Measurements from ENCODE around the gene MYOZ2.

Gene MYOZ2

GRCh38 chr4:119135721-119136121 is at the start of gene MYOZ2:
Gene MYOZ2, plus strand, starts transcription at chr4:119135832. Its CDS starts 694 bp downstream, at chr4:119136526.
- no peaks in the 10 kb centered on the region for H3K79me2 ChIP-seq (ENCODE audit: insufficient read depth, low read depth)
- H4K20me1 ChIP-seq (ENCODE audit: insufficient read depth) = no peaks in the 10 kb centered on the region
- H3K4me1 ChIP-seq (ENCODE audit: low read depth, poor library complexity, severe bottlenecking) = no peaks in the 10 kb centered on the region
- TF ChIP-seq, protein P1, sequence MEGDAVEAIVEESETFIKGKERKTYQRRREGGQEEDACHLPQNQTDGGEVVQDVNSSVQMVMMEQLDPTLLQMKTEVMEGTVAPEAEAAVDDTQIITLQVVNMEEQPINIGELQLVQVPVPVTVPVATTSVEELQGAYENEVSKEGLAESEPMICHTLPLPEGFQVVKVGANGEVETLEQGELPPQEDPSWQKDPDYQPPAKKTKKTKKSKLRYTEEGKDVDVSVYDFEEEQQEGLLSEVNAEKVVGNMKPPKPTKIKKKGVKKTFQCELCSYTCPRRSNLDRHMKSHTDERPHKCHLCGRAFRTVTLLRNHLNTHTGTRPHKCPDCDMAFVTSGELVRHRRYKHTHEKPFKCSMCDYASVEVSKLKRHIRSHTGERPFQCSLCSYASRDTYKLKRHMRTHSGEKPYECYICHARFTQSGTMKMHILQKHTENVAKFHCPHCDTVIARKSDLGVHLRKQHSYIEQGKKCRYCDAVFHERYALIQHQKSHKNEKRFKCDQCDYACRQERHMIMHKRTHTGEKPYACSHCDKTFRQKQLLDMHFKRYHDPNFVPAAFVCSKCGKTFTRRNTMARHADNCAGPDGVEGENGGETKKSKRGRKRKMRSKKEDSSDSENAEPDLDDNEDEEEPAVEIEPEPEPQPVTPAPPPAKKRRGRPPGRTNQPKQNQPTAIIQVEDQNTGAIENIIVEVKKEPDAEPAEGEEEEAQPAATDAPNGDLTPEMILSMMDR (conservative IDR thresholded peaks at IDR 0.05; ENCODE audit: low read depth, low read length) = no peak
- H3K27ac ChIP-seq = no peak within 1 kb of the TSS
- no peaks in the 10 kb centered on the region for H3K36me3 ChIP-seq (ENCODE audit: insufficient read depth)
- no peak within 1 kb of the TSS for H3K4me3 ChIP-seq (IDR thresholded peaks at IDR 0.05; ENCODE audit: insufficient read depth, low read depth, low read length)
- no peaks in the 10 kb centered on the region for H3K27me3 ChIP-seq (ENCODE audit: insufficient read depth, low read depth)
- H3K4me2 ChIP-seq = no peak within 1 kb of the TSS
- H2AFZ ChIP-seq (ENCODE audit: low read depth) = no peak within 1 kb of the TSS
- no peak within 1 kb of the TSS for H3K9ac ChIP-seq

DNA sequence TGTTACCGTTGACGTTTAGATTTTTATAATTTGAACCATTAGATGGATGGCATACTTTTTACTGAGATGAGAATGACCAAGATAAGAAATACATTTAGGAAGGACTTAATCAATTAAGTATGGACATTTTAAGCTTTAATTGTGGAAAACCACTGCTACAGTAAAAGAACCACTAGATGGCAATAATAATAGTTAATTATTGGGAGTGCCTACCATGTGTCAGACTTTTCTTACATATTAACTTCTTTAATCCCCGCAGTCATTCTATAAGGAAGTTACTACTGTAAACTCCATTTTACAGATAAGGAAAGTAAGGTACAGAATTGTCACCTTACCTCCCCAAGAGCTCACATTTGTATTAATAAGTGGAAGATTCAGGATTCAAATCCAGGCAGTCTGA is 48.5 kb upstream of the MYOZ2 start:
- Histone ChIP-seq H4K20me1 (ENCODE audit: insufficient read depth) (no peaks in the 10 kb centered on the region), H3K27me3 (ENCODE audit: insufficient read depth, low read depth) (no peaks in the 10 kb centered on the region), H3K36me3 (ENCODE audit: insufficient read depth) (no peaks in the 10 kb centered on the region), H3K27ac (no peak overlapping the region), H3K4me1 (ENCODE audit: low read depth, poor library complexity, severe bottlenecking) (no peaks in the 10 kb centered on the region), H3K4me3 (IDR thresholded peaks at IDR 0.05; ENCODE audit: insufficient read depth, low read depth, low read length) (no peak overlapping the region), H3K9ac (no peak overlapping the region), H2AFZ (ENCODE audit: low read depth) (no peak overlapping the region), H3K4me2 (no peak overlapping the region), H3K79me2 (ENCODE audit: insufficient read depth, low read depth) (no peaks in the 10 kb centered on the region)
- TF ChIP-seq, protein P1 (conservative IDR thresholded peaks at IDR 0.05; ENCODE audit: low read depth, low read length) = no peak

DNA sequence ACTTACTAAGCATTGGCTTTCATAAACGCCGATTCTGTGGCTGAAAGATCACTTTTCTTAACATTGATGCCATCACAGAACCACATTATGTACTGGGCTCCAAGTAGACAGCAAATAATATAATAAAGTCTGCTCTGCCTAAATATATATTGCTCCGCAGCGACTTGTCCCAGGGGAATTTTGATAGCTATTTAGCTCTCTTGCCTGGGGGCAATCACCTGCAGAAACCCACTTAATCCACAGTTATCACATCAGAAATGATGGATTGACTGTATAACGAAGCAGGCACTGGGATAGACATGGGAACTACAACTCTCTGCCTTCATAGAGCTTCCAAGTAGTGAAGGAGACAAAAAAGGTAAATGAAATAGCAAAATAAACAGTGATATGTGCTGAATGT is 48.0 kb upstream of the MYOZ2 start:
- Histone ChIP-seq H3K27me3 (ENCODE audit: insufficient read depth, low read depth) (no peaks in the 10 kb centered on the region), H3K9ac (no peak overlapping the region), H3K36me3 (ENCODE audit: insufficient read depth) (no peaks in the 10 kb centered on the region), H3K4me2 (no peak overlapping the region), H3K27ac (no peak overlapping the region), H3K4me3 (IDR thresholded peaks at IDR 0.05; ENCODE audit: insufficient read depth, low read depth, low read length) (no peak overlapping the region), H4K20me1 (ENCODE audit: insufficient read depth) (no peaks in the 10 kb centered on the region), H2AFZ (ENCODE audit: low read depth) (no peak overlapping the region), H3K79me2 (ENCODE audit: insufficient read depth, low read depth) (no peaks in the 10 kb centered on the region), H3K4me1 (ENCODE audit: low read depth, poor library complexity, severe bottlenecking) (no peaks in the 10 kb centered on the region)
- TF ChIP-seq, protein P1 (conservative IDR thresholded peaks at IDR 0.05; ENCODE audit: low read depth, low read length) = no peak

- TF ChIP-seq, protein P1 (conservative IDR thresholded peaks at IDR 0.05; ENCODE audit: low read depth, low read length) = no peak
- Histone ChIP-seq H4K20me1 (ENCODE audit: insufficient read depth) (no peaks in the 10 kb centered on the region), H3K4me1 (ENCODE audit: low read depth, poor library complexity, severe bottlenecking) (no peaks in the 10 kb centered on the region), H2AFZ (ENCODE audit: low read depth) (no peak overlapping the region), H3K9ac (no peak overlapping the region), H3K79me2 (ENCODE audit: insufficient read depth, low read depth) (no peaks in the 10 kb centered on the region), H3K4me3 (IDR thresholded peaks at IDR 0.05; ENCODE audit: insufficient read depth, low read depth, low read length) (no peak overlapping the region), H3K27me3 (ENCODE audit: insufficient read depth, low read depth) (no peaks in the 10 kb centered on the region), H3K36me3 (ENCODE audit: insufficient read depth) (no peaks in the 10 kb centered on the region), H3K27ac (no peak overlapping the region), H3K4me2 (no peak overlapping the region)
Measured at GRCh38 chr4:119093042-119093827, 42.4 kb upstream of the MYOZ2 start.
